Measurements from ENCODE around the gene LNPEP.

Gene LNPEP

GRCh38 chr5:96935559-96936430 is at the start of gene LNPEP:
Gene LNPEP, plus strand, starts transcription at chr5:96936080. Its CDS starts 76 bp downstream, at chr5:96936156.
- DNase-seq = peak; percentile 78

- no peak for DNase-seq
These were observed 42.5 kb upstream of the LNPEP start for GRCh38 chr5:96893342-96893741.

GRCh38 chr5:96896276-96896675 is 39.6 kb upstream of the LNPEP start:
- no peak for DNase-seq

- DNase-seq = no peak
These were observed 39.1 kb upstream of the LNPEP start for GRCh38 chr5:96896806-96897205.

- DNase-seq = no peak
These were observed 34.5 kb upstream of the LNPEP start for GRCh38 chr5:96901384-96901783.

- DNase-seq = no peak
These were observed 34.0 kb upstream of the LNPEP start for GRCh38 chr5:96901841-96902240.

GRCh38 chr5:96902876-96903275 is 33.0 kb upstream of the LNPEP start:
- no peak for DNase-seq

GRCh38 chr5:96903300-96903699 is 32.6 kb upstream of the LNPEP start:
- DNase-seq = no peak

GRCh38 chr5:96904054-96904931 is 31.6 kb upstream of the LNPEP start:
- no peak for DNase-seq

GRCh38 chr5:96905864-96906263 is 30.0 kb upstream of the LNPEP start:
- no peak for DNase-seq

GRCh38 chr5:96909003-96909402 is 26.9 kb upstream of the LNPEP start:
- no peak for DNase-seq

- DNase-seq = no peak
These were observed 26.4 kb upstream of the LNPEP start for GRCh38 chr5:96909435-96909834.

- DNase-seq = no peak
These were observed 24.7 kb upstream of the LNPEP start for GRCh38 chr5:96911139-96911538.

- no peak for DNase-seq
These were observed 22.6 kb upstream of the LNPEP start for GRCh38 chr5:96913233-96913632.

GRCh38 chr5:96919754-96920197 is 16.1 kb upstream of the LNPEP start:
- no peak for DNase-seq

GRCh38 chr5:96920744-96921355 is 15.0 kb upstream of the LNPEP start:
- DNase-seq = no peak

- DNase-seq = no peak
These were observed 13.2 kb upstream of the LNPEP start for GRCh38 chr5:96922499-96923244.

- no peak for DNase-seq
These were observed 11.8 kb upstream of the LNPEP start for GRCh38 chr5:96924016-96924443.

GRCh38 chr5:96926276-96926675 is 9.6 kb upstream of the LNPEP start:
- no peak for DNase-seq

- no peak for DNase-seq
These were observed 8.9 kb upstream of the LNPEP start for GRCh38 chr5:96927008-96927407.

- no peak for DNase-seq
These were observed 6.8 kb upstream of the LNPEP start for GRCh38 chr5:96928931-96929708.

GRCh38 chr5:96930058-96930457 is 5.8 kb upstream of the LNPEP start:
- DNase-seq = no peak
